H1 (cell line): ENCODE results near the gene MPPED1. TPM values are rescaled to one million over a fixed set of nuclear protein-coding genes. Genes with fewer than 3 reads are reported as not detected.

Source experiments
- BACH1 ChIP-seq: IDR thresholded peaks from 2 replicates; pipeline ENCODE4 v1.6.1; 2012; ENCODE audit warnings: low read length, improper control_type of control experiment
- CBX8 ChIP-seq: fragments of 300-800, 300-1000 bp; sonication (generic); IDR thresholded peaks from 2 replicates; pipeline ENCODE4 v1.7.1; 2016; ENCODE audit warnings: low read depth, low read length, borderline replicate concordance
- CHD1 ChIP-seq: IDR thresholded peaks from 2 replicates; pipeline ENCODE4 v1.6.1; 2012; ENCODE audit warnings: low read depth, low read length, improper control_type of control experiment
- EZH2 ChIP-seq: fragments of 200-600 bp; sonication (generic); IDR thresholded peaks from 2 replicates; pipeline ENCODE4 v1.7.1; 2012; ENCODE audit warnings: low read depth, mild to moderate bottlenecking, moderate library complexity, low read length, inconsistent platforms; ENCODE audit not compliant: severe bottlenecking
- POLR2AphosphoS5 ChIP-seq: IDR thresholded peaks from 2 replicates; pipeline ENCODE4 v1.6.1; 2011; ENCODE audit warnings: low read depth, low read length
- RBBP5 ChIP-seq: IDR thresholded peaks from 2 replicates; pipeline ENCODE4 v1.7.1; 2012; ENCODE audit warnings: low read depth, mild to moderate bottlenecking, inconsistent platforms, low read length, moderate library complexity, borderline replicate concordance
- SP2 ChIP-seq: IDR thresholded peaks from 2 replicates; pipeline ENCODE4 v1.6.1; 2012; ENCODE audit warnings: mild to moderate bottlenecking, low read length, inconsistent platforms
- polyA plus RNA-seq, 7 experiments: library from polyadenylated mRNA; depleted of rRNA in 3 of 7; stranded (reverse) in 5 of 7; unstranded in 2 of 7; fragments of >200 nt in 5 of 7; fragments of 200-250 nt in 2 of 7; gene quantifications; 1 replicate in 5 of 7; 2 replicates in 1 of 7; 4 replicates in 1 of 7; pipeline versions ENCODE4 v1.2.1 to v1.2.3, GENCODE V29; 2011 to 2013; ENCODE audit warnings: missing spikeins in 2 of 7, mixed read lengths in 2 of 7
- total RNA-seq: library from RNA; stranded (reverse); fragmentation: NEBNext Ultra II Directional; extraction: Animal tissue kit (Norgen Biotek cat#: 25700); gene quantifications from 2 replicates; pipeline ENCODE4 v1.2.1, GENCODE V29; 2021
- TF ChIP-seq, protein P1 (sequence below): fragments of 300-600 bp; sonication (generic); IDR thresholded peaks from 2 replicates; pipeline ENCODE4 v1.7.1; 2012; ENCODE audit warnings: low read length, moderate library complexity, mild to moderate bottlenecking, inconsistent platforms; ENCODE audit not compliant: insufficient replicate concordance
- TF ChIP-seq, protein P2 (sequence below): IDR thresholded peaks from 2 replicates; pipeline ENCODE4 v1.6.1; 2011; ENCODE audit warnings: low read depth, mild to moderate bottlenecking, low read length; ENCODE audit not compliant: insufficient read depth

The MPPED1 gene
- total and polyA plus RNA-seq, 2 of the 8 experiments (the other 6 are each of a cell fraction or from before 2014, with no cell fraction given), result 0.29 to 0.37 TPM

DNA sequence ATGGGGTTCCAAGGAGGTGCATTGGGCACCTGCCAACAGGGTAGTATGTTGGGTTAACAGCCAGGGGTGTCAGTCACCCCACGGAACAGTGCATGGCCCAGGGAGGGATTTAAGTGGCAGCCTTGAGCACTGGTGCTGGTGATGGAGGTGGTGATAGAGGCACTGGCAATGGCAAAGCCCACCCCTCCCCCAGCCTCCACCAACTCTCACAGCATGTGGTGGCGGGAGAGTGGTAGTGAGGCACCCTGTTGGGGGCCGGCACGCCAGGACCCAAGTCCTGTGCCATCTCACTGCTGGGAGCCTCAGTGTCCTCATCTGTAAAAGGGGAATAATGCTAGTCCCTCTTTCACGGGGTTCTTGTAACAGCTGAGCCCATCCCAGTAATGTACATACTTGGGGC, 81.5 kb downstream of the MPPED1 start (continued):
- TF ChIP-seq, protein P1, sequence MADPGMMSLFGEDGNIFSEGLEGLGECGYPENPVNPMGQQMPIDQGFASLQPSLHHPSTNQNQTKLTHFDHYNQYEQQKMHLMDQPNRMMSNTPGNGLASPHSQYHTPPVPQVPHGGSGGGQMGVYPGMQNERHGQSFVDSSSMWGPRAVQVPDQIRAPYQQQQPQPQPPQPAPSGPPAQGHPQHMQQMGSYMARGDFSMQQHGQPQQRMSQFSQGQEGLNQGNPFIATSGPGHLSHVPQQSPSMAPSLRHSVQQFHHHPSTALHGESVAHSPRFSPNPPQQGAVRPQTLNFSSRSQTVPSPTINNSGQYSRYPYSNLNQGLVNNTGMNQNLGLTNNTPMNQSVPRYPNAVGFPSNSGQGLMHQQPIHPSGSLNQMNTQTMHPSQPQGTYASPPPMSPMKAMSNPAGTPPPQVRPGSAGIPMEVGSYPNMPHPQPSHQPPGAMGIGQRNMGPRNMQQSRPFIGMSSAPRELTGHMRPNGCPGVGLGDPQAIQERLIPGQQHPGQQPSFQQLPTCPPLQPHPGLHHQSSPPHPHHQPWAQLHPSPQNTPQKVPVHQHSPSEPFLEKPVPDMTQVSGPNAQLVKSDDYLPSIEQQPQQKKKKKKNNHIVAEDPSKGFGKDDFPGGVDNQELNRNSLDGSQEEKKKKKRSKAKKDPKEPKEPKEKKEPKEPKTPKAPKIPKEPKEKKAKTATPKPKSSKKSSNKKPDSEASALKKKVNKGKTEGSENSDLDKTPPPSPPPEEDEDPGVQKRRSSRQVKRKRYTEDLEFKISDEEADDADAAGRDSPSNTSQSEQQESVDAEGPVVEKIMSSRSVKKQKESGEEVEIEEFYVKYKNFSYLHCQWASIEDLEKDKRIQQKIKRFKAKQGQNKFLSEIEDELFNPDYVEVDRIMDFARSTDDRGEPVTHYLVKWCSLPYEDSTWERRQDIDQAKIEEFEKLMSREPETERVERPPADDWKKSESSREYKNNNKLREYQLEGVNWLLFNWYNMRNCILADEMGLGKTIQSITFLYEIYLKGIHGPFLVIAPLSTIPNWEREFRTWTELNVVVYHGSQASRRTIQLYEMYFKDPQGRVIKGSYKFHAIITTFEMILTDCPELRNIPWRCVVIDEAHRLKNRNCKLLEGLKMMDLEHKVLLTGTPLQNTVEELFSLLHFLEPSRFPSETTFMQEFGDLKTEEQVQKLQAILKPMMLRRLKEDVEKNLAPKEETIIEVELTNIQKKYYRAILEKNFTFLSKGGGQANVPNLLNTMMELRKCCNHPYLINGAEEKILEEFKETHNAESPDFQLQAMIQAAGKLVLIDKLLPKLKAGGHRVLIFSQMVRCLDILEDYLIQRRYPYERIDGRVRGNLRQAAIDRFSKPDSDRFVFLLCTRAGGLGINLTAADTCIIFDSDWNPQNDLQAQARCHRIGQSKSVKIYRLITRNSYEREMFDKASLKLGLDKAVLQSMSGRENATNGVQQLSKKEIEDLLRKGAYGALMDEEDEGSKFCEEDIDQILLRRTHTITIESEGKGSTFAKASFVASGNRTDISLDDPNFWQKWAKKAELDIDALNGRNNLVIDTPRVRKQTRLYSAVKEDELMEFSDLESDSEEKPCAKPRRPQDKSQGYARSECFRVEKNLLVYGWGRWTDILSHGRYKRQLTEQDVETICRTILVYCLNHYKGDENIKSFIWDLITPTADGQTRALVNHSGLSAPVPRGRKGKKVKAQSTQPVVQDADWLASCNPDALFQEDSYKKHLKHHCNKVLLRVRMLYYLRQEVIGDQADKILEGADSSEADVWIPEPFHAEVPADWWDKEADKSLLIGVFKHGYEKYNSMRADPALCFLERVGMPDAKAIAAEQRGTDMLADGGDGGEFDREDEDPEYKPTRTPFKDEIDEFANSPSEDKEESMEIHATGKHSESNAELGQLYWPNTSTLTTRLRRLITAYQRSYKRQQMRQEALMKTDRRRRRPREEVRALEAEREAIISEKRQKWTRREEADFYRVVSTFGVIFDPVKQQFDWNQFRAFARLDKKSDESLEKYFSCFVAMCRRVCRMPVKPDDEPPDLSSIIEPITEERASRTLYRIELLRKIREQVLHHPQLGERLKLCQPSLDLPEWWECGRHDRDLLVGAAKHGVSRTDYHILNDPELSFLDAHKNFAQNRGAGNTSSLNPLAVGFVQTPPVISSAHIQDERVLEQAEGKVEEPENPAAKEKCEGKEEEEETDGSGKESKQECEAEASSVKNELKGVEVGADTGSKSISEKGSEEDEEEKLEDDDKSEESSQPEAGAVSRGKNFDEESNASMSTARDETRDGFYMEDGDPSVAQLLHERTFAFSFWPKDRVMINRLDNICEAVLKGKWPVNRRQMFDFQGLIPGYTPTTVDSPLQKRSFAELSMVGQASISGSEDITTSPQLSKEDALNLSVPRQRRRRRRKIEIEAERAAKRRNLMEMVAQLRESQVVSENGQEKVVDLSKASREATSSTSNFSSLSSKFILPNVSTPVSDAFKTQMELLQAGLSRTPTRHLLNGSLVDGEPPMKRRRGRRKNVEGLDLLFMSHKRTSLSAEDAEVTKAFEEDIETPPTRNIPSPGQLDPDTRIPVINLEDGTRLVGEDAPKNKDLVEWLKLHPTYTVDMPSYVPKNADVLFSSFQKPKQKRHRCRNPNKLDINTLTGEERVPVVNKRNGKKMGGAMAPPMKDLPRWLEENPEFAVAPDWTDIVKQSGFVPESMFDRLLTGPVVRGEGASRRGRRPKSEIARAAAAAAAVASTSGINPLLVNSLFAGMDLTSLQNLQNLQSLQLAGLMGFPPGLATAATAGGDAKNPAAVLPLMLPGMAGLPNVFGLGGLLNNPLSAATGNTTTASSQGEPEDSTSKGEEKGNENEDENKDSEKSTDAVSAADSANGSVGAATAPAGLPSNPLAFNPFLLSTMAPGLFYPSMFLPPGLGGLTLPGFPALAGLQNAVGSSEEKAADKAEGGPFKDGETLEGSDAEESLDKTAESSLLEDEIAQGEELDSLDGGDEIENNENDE, result no peak
- TF ChIP-seq CBX8 (no peak), RBBP5 (no peak), SP2 (no peak), CHD1 (no peak), EZH2 (no peak), POLR2AphosphoS5 (no peak), BACH1 (no peak)
- TF ChIP-seq, protein P2, sequence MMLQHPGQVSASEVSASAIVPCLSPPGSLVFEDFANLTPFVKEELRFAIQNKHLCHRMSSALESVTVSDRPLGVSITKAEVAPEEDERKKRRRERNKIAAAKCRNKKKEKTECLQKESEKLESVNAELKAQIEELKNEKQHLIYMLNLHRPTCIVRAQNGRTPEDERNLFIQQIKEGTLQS, result no peak
